OCI-M2 (cell line): Measurements from ENCODE around the gene CAMKMT.

ENCODE experiments used
- DNase-seq: peaks from one replicate; lab custom pipeline; 2025; ENCODE audit not compliant: unreplicated experiment; lab: John Stamatoyannopoulos, UW

CAMKMT gene

GRCh38 chr2:44638649-44639048 lies 276.9 kb downstream of the CAMKMT start:
- DNase-seq = no peak

GRCh38 chr2:44639399-44639798 lies 277.7 kb downstream of the CAMKMT start:
- DNase-seq = no peak

- no peak for DNase-seq
Measured at GRCh38 chr2:44642123-44642857, 280.5 kb downstream of the CAMKMT start.

GRCh38 chr2:44645937-44646336 lies 284.2 kb downstream of the CAMKMT start:
- no peak for DNase-seq

- no peak for DNase-seq
Measured at GRCh38 chr2:44649381-44649780, 287.6 kb downstream of the CAMKMT start.

- no peak for DNase-seq
Measured at GRCh38 chr2:44650796-44651195, 289.0 kb downstream of the CAMKMT start.

- no peak for DNase-seq
Measured at GRCh38 chr2:44651974-44652373, 290.2 kb downstream of the CAMKMT start.

GRCh38 chr2:44652701-44653100 lies 291.0 kb downstream of the CAMKMT start:
- no peak for DNase-seq

GRCh38 chr2:44655401-44655864 lies 293.7 kb downstream of the CAMKMT start:
- DNase-seq = no peak

- no peak for DNase-seq
Measured at GRCh38 chr2:44656460-44656859, 294.7 kb downstream of the CAMKMT start.

GRCh38 chr2:44663471-44664073 lies 301.8 kb downstream of the CAMKMT start:
- DNase-seq = no peak

GRCh38 chr2:44668336-44668735 lies 306.6 kb downstream of the CAMKMT start:
- DNase-seq = no peak

GRCh38 chr2:44671276-44671675 lies 309.5 kb downstream of the CAMKMT start:
- no peak for DNase-seq

GRCh38 chr2:44671916-44672315 lies 310.2 kb downstream of the CAMKMT start:
- no peak for DNase-seq

- no peak for DNase-seq
Measured at GRCh38 chr2:44672431-44672830, 310.7 kb downstream of the CAMKMT start.

- no peak for DNase-seq
Measured at GRCh38 chr2:44674473-44675284, 312.9 kb downstream of the CAMKMT start.

GRCh38 chr2:44676379-44676778 lies 314.6 kb downstream of the CAMKMT start:
- no peak for DNase-seq

GRCh38 chr2:44679584-44679983 lies 317.8 kb downstream of the CAMKMT start:
- DNase-seq = no peak

GRCh38 chr2:44679990-44680389 lies 318.2 kb downstream of the CAMKMT start:
- no peak for DNase-seq

- DNase-seq = no peak
Measured at GRCh38 chr2:44680424-44680971, 318.8 kb downstream of the CAMKMT start.

GRCh38 chr2:44680983-44681531 lies 319.3 kb downstream of the CAMKMT start:
- DNase-seq = no peak
